ENCODE measurements around the gene BCAR3. TPM values are rescaled to one million over a fixed set of nuclear protein-coding genes. Genes with fewer than 3 reads are reported as not detected.
A peak's percentile ranks its signal among the peaks of the same experiment; 100 is the strongest.

Gene BCAR3
- total RNA-seq, 2 donors from 2014 or later: 22.9 to 52.8 TPM

DNA sequence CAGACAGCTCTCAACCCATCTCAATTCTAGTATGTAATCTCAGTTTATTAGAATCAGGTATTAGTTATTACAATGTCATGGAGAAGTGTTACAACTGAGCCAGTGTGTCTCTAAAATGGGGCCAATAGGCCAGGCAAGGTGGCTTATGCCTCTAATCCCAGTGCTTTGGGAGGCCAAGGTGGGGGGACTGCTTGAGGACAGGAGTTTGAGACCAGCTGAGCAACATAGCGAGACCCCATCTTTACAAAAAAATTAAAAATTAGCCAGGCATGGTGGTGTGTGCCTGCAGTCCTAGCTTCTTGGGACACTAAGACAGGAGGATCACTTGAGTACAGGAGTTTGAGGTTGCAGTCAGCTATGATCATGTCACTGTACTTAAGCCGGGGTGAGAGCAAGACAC lies 104.9 kb downstream of the BCAR3 start:
- intact Hi-C loops (cut with DNase I): no loop called here
- no peak for DNase-seq (ENCODE audit: low spot score)
- TF ChIP-seq POLR2AphosphoS5 (IDR thresholded peaks at IDR 0.05) (no peak), POLR2A (IDR thresholded peaks at IDR 0.05) (no peak)
- TF ChIP-seq, protein P1, sequence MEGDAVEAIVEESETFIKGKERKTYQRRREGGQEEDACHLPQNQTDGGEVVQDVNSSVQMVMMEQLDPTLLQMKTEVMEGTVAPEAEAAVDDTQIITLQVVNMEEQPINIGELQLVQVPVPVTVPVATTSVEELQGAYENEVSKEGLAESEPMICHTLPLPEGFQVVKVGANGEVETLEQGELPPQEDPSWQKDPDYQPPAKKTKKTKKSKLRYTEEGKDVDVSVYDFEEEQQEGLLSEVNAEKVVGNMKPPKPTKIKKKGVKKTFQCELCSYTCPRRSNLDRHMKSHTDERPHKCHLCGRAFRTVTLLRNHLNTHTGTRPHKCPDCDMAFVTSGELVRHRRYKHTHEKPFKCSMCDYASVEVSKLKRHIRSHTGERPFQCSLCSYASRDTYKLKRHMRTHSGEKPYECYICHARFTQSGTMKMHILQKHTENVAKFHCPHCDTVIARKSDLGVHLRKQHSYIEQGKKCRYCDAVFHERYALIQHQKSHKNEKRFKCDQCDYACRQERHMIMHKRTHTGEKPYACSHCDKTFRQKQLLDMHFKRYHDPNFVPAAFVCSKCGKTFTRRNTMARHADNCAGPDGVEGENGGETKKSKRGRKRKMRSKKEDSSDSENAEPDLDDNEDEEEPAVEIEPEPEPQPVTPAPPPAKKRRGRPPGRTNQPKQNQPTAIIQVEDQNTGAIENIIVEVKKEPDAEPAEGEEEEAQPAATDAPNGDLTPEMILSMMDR (IDR thresholded peaks at IDR 0.05): no peak
- no peak overlapping the region for H3K4me3 ChIP-seq
- H3K4me1 ChIP-seq (replicated peaks): no peaks in the 10 kb centered on the region
- H3K9me3 ChIP-seq: no peaks in the 10 kb centered on the region
- WGBS: 97% methylated on average over 2 of the region's 2 CpGs
- peak overlapping the region in 1 of 2 donors; percentile 19 for H3K27ac ChIP-seq
- no peaks in the 10 kb centered on the region for H3K36me3 ChIP-seq
- H3K27me3 ChIP-seq (replicated peaks; ENCODE audit: insufficient read depth): no peaks in the 10 kb centered on the region

DNA sequence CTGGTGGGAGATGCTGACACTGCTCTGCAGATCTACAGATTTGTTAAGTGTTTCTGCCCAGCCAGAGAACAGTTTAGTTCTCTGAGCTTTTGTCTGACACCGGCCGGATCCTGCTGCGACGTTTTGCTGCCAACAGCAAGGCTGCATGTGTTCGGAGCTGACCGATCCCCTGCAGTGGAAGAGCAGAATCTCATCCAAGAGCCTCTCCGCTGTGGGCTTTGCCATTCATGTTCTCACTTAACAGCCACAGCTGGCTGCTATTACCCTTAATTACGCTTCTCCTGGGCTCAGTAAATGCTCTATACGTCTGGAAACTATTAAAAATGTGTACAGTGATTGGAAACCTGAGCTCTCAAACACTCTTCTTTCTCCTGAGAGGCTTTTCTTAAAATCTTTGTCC lies 105.3 kb downstream of the BCAR3 start:
- no peaks in the 10 kb centered on the region for H3K4me1 ChIP-seq (replicated peaks)
- WGBS: 10% methylated on average over 9 of the region's 9 CpGs
- H3K27me3 ChIP-seq (replicated peaks; ENCODE audit: insufficient read depth): no peaks in the 10 kb centered on the region
- no peak overlapping the region for H3K4me3 ChIP-seq
- no peak for TF ChIP-seq POLR2AphosphoS5 (IDR thresholded peaks at IDR 0.05)
- TF ChIP-seq, protein P1 (IDR thresholded peaks at IDR 0.05): no peak
- TF ChIP-seq POLR2A (IDR thresholded peaks at IDR 0.05): no peak
- H3K27ac ChIP-seq: peak overlapping the region in 1 of 2 donors; percentile 19
- H3K36me3 ChIP-seq: no peaks in the 10 kb centered on the region
- intact Hi-C loops (cut with DNase I): no loop called here
- no peak for DNase-seq (ENCODE audit: low spot score)
- H3K9me3 ChIP-seq: no peaks in the 10 kb centered on the region

DNA sequence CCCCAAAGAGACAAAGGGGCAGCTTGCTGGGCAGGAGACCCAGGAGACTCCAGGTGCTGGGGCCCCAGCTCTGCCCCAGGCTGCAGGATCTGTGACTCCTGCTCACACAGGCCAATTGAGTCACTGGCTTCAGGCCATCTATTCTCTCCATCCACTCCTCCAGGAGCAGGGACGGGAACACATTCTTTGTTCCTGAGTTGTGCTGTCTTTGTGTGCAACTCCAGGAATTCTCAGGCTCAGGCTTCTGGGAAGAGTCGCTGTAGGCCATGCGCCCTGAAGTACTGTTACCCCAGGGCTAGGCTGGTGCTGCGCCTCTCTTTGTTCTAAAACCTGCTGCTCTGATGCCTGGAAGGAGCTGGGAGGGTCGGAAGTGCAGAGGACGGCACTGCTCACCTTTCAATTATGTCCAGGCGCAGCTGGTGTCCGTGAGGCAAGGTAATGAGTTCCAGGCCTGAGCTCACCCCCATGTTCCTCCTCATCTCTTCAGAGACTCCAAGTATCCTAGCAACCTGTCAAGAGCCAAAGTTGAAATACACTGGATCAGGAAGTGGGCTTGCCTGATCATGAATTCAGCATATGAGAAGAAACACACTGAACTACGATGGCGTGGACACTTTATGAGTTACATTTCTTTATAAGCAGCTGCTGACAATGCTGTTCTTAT lies 105.9 kb downstream of the BCAR3 start:
- WGBS: 61% methylated on average over 10 of the region's 10 CpGs
- intact Hi-C loops (cut with DNase I): no loop called here
- peak overlapping the region in 1 of 2 donors; percentile 21 for H3K27ac ChIP-seq
- TF ChIP-seq, protein P1 (IDR thresholded peaks at IDR 0.05): no peak
- TF ChIP-seq POLR2AphosphoS5 (IDR thresholded peaks at IDR 0.05): no peak
- no peak for TF ChIP-seq POLR2A (IDR thresholded peaks at IDR 0.05)
- no peaks in the 10 kb centered on the region for H3K36me3 ChIP-seq
- no peaks in the 10 kb centered on the region for H3K4me1 ChIP-seq (replicated peaks)
- no peaks in the 10 kb centered on the region for H3K9me3 ChIP-seq
- no peak overlapping the region for H3K4me3 ChIP-seq
- no peaks in the 10 kb centered on the region for H3K27me3 ChIP-seq (replicated peaks; ENCODE audit: insufficient read depth)
- no peak for DNase-seq (ENCODE audit: low spot score)

DNA sequence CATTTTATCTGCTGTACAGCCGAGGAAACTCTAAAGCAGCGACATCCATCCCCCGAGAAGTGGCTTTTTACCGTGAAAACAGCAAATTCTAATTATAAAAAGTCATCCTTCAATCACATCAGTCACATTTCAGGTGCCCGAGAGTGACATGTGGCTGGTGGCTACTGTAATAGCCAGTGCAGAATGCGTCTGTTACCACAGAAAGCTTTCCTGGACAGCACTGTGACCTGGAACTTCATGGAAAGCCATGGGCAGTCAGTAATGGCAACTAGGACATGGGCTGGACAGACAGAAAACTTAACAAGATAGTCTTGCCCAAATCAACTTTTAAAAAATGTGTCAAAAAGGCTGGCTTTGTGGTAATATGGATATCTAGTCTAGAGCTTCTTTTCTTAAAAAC lies 106.6 kb downstream of the BCAR3 start:
- no peaks in the 10 kb centered on the region for H3K4me1 ChIP-seq (replicated peaks)
- no peak for TF ChIP-seq POLR2AphosphoS5 (IDR thresholded peaks at IDR 0.05)
- TF ChIP-seq, protein P1 (IDR thresholded peaks at IDR 0.05): no peak
- no peak for TF ChIP-seq POLR2A (IDR thresholded peaks at IDR 0.05)
- H3K9me3 ChIP-seq: no peaks in the 10 kb centered on the region
- no peak overlapping the region for H3K4me3 ChIP-seq
- no peaks in the 10 kb centered on the region for H3K36me3 ChIP-seq
- H3K27ac ChIP-seq: no peak overlapping the region
- no peaks in the 10 kb centered on the region for H3K27me3 ChIP-seq (replicated peaks; ENCODE audit: insufficient read depth)
- intact Hi-C loops (cut with DNase I): no loop called here
- DNase-seq (ENCODE audit: low spot score): no peak
- 97% methylated on average over 6 of the region's 6 CpGs for WGBS

DNA sequence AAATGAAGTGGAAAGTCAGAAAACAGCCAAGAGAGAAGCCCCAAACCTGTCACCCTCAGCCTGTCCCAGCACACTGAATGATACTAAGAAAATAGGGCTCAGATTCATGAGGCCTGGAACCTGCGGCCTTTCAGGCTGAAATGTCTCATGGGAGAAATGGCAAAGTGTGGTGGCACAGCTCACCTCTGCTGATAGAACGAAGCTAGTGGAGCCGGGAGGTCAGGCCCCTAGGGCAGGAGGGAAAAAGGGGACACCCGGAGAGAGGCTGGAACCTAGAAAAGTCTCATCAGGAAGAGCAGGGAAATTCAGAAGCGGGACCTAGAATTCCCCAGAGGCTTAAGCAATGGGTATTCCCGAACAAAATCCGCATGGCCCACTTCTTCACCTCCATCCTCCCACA lies 107.1 kb downstream of the BCAR3 start:
- TF ChIP-seq POLR2A (IDR thresholded peaks at IDR 0.05) (no peak), POLR2AphosphoS5 (IDR thresholded peaks at IDR 0.05) (no peak)
- TF ChIP-seq, protein P1 (IDR thresholded peaks at IDR 0.05): no peak
- intact Hi-C loops (cut with DNase I): no loop called here
- Histone ChIP-seq H3K4me1 (replicated peaks) (no peaks in the 10 kb centered on the region), H3K27me3 (replicated peaks; ENCODE audit: insufficient read depth) (no peaks in the 10 kb centered on the region), H3K36me3 (no peaks in the 10 kb centered on the region), H3K9me3 (no peaks in the 10 kb centered on the region), H3K4me3 (no peak overlapping the region), H3K27ac (peak overlapping the region in 1 of 2 donors; percentile 7)
- DNase-seq (ENCODE audit: low spot score): no peak
- WGBS: 93% methylated on average over 7 of the region's 7 CpGs

Measured in prostate gland (tissue), 2 donors.